Activated CD4-positive, alpha-beta memory T cell treated with anti-CD3 and anti-CD28 coated beads, Interleukin-2, amount 10 ng/mL, durations not matched to agents 7 days and 5 days (primary cell): ENCODE measurements around the gene ABTB2. TPM values are rescaled to one million over a fixed set of nuclear protein-coding genes. Genes with fewer than 3 reads are reported as not detected.
A peak's percentile ranks its signal among the peaks of the same experiment; 100 is the strongest.

Experiments
- CTCF ChIA-PET: fragments of 350-600 bp; sonication (Branson Sonifier 250); formaldehyde crosslinking; loops from one replicate; lab custom pipeline; 2021; ENCODE audit warnings: antibody characterized with exemption, inconsistent platforms; lab: Charles Lee
- POLR2A ChIA-PET: fragments of 350-600 bp; sonication (Branson Sonifier 250); formaldehyde crosslinking; loops from one replicate; lab custom pipeline; 2021; ENCODE audit warnings: antibody characterized with exemption; lab: Charles Lee
- DNase-seq: peaks from one replicate; pipeline ENCODE4 v3.0.0-alpha.2; 2020
- H3K27ac Mint-ChIP-seq: one replicate; pipeline ENCODE4 v1.8.0; 2021; ENCODE audit warnings: mild to moderate bottlenecking, mixed read lengths
- H3K27me3 Mint-ChIP-seq: one replicate; pipeline ENCODE4 v1.8.0; 2021; ENCODE audit warnings: mixed read lengths
- H3K36me3 Mint-ChIP-seq: one replicate; pipeline ENCODE4 v1.8.0; 2021; ENCODE audit warnings: low read depth, mixed read lengths
- H3K4me1 Mint-ChIP-seq: one replicate; pipeline ENCODE4 v1.8.0; 2021; ENCODE audit warnings: mixed read lengths
- H3K4me3 Mint-ChIP-seq: one replicate; pipeline ENCODE4 v1.8.0; 2021; ENCODE audit warnings: mild to moderate bottlenecking, mixed read lengths
- H3K9me3 Mint-ChIP-seq: one replicate; pipeline ENCODE4 v1.8.0; 2021; ENCODE audit warnings: mixed read lengths
- total RNA-seq, 2 experiments: library from RNA; stranded (reverse); gene quantifications; one replicate each; pipeline ENCODE4 v1.2.3, GENCODE V29; 2021

ABTB2 gene
- total RNA-seq, 2 experiments from 2014 or later: 2.3 to 2.7 TPM

GRCh38 chr11:34162493-34162820, 195.4 kb downstream of the ABTB2 start:
- no peak for DNase-seq
- H3K4me1 Mint-ChIP-seq: peaks cover 17% of the 10 kb centered on the region
- ChIA-PET CTCF (no interaction called here), POLR2A (interaction anchor here (1.5 kb wide), 1 partner anchor 195 kb away, joined by 4 read pairs; the partner anchor contains the start of gene ABTB2)
- no peaks in the 10 kb centered on the region for H3K27me3 Mint-ChIP-seq
- H3K27ac Mint-ChIP-seq: no peak overlapping the region
- no peak overlapping the region for H3K4me3 Mint-ChIP-seq
- H3K9me3 Mint-ChIP-seq: no peaks in the 10 kb centered on the region
- H3K36me3 Mint-ChIP-seq: no peaks in the 10 kb centered on the region

DNA sequence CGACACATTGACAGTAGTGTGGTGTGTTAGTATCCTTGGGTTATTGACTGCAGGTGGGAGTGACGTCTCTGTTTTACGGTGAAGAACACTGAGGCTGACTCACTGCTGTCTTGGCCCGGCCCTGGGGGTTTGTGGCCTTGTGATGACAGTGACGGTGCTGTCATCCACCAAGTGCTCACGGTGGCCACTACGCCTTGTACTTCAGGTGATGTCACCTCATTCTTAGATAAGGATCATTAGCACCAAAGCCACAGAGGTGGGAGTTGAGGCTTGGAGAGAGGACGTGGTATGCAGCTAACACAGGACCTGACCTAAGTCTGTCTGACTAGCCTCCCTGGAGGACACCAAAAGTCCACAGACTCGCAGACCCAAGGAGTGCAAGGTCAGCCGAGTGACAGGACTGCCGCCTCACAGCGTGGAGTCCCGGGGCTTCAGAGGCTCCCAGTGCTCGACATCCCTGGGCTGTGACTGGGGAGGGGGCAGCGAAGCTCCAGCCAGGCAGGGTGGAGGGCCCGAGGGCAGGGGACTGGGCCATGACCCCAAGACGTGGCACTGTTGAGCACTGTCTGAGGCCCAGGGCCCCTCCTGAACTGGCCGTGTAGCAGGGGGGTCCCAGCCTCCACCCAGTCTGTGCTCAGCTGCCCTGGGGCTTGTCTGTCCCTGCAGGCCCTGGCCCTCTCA, 195.9 kb downstream of the ABTB2 start:
- ChIA-PET CTCF (interaction anchor here (0.7 kb wide), 1 partner anchor 196 kb away, joined by 3 read pairs; the partner anchor contains the start of gene ABTB2), POLR2A (interaction anchor here (1.5 kb wide), 1 partner anchor 195 kb away, joined by 4 read pairs; the partner anchor contains the start of gene ABTB2)
- H3K27me3 Mint-ChIP-seq: no peaks in the 10 kb centered on the region
- H3K4me3 Mint-ChIP-seq: no peak overlapping the region
- peaks cover 17% of the 10 kb centered on the region for H3K4me1 Mint-ChIP-seq
- no peaks in the 10 kb centered on the region for H3K9me3 Mint-ChIP-seq
- H3K36me3 Mint-ChIP-seq: no peaks in the 10 kb centered on the region
- H3K27ac Mint-ChIP-seq: no peak overlapping the region
- DNase-seq: peak; percentile 68

- ChIA-PET POLR2A (interaction anchor here (0.8 to 1.5 kb wide), 2 partner anchors 9 to 196 kb away, joined by 3 to 4 read pairs; partner anchors contain the start of gene ABTB2), CTCF (interaction anchor here (0.7 to 1.0 kb wide), 2 partner anchors 13 to 196 kb away, joined by 3 read pairs; partner anchors contain the start of gene ABTB2)
- no peak overlapping the region for H3K4me3 Mint-ChIP-seq
- no peak overlapping the region for H3K27ac Mint-ChIP-seq
- H3K36me3 Mint-ChIP-seq: no peaks in the 10 kb centered on the region
- no peak for DNase-seq
- no peaks in the 10 kb centered on the region for H3K9me3 Mint-ChIP-seq
- H3K27me3 Mint-ChIP-seq: no peaks in the 10 kb centered on the region
- peaks cover 17% of the 10 kb centered on the region for H3K4me1 Mint-ChIP-seq
Measured at GRCh38 chr11:34161361-34161760, 196.4 kb downstream of the ABTB2 start.

DNA sequence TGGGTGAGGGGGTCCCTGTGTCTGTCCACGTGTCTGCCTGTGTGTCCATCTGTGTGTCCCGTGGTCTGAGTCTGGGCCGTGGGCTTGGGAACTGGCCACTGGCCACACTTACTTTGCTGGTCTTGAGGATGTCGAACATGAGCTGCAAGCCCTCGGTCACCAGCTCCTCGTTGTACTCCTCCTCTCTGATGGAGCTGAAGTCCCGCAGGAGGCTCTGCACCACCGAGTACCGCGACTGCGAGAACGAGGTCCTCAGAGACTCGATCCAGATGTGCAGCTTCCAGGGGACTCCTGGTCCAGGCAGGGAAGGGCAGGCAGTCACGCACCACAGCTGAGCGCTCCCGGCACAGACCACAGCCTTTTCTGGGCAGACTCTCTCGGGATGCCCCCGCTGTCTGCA, 197.0 kb downstream of the ABTB2 start:
- Mint-ChIP-seq H3K36me3 (no peaks in the 10 kb centered on the region), H3K4me3 (no peak overlapping the region), H3K9me3 (no peaks in the 10 kb centered on the region), H3K27ac (no peak overlapping the region), H3K27me3 (no peaks in the 10 kb centered on the region), H3K4me1 (peaks cover 17% of the 10 kb centered on the region)
- DNase-seq: no peak
- CTCF ChIA-PET: interaction anchor here (0.7 to 1.0 kb wide), 2 partner anchors 13 to 197 kb away, joined by 3 read pairs; partner anchors contain the start of gene ABTB2
- POLR2A ChIA-PET: interaction anchor here (0.8 kb wide), 1 partner anchor 10 kb away, joined by 3 read pairs; no protein-coding TSS in a partner anchor

- POLR2A ChIA-PET: no interaction called here
- Mint-ChIP-seq H3K4me1 (peaks cover 17% of the 10 kb centered on the region), H3K27ac (no peak overlapping the region), H3K36me3 (no peaks in the 10 kb centered on the region), H3K4me3 (no peak overlapping the region), H3K9me3 (no peaks in the 10 kb centered on the region), H3K27me3 (no peaks in the 10 kb centered on the region)
- DNase-seq: no peak
- CTCF ChIA-PET: interaction anchor here (1.0 kb wide), 1 partner anchor 14 kb away, joined by 3 read pairs; no protein-coding TSS in a partner anchor
Measured at GRCh38 chr11:34160049-34160721, 197.6 kb downstream of the ABTB2 start.

DNA sequence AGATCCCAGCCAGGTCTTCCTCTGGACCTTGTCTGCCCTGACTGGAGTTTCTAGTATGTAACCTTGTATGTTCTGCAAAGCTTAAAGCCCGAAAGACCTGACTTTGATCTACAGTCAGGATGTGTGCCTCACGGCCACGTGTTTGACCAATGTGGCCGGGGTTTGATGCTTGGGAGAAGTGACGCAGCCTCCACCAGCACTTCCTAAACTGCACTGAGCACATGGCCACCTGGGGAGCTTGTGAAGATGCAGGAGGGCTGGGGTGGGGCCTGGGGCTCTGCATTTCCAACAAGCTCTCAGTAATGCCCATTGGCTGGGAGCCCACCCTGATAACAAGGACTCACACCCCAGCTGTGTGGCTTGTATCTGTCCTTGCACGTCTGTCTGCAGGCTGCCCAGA, 199.1 kb downstream of the ABTB2 start:
- Mint-ChIP-seq H3K4me1 (peaks cover 18% of the 10 kb centered on the region), H3K27ac (no peak overlapping the region)

DNA sequence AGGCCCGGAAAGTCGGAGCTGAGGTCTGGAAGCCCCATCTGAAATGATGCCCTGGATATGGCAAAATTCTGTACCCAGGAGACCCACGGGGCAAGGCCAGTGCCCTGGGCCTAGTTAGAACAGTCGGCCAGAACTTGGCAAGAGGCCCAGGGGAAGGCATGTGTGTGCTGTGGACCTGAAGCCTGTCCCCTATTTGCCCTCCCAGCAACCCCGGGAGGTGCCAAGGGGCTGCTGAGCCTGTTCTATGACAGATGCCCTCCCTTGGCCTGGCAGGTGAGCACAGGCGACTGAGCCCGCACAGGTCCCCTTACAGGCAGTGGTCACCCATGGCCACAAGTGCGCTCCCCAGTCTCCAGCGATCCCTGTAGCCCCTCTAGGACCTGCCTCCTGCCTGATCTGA, 200.6 kb downstream of the ABTB2 start:
- H3K9me3 Mint-ChIP-seq: no peaks in the 10 kb centered on the region
- H3K27ac Mint-ChIP-seq: no peak overlapping the region
- peaks cover 20% of the 10 kb centered on the region for H3K4me1 Mint-ChIP-seq
- DNase-seq: no peak
- H3K4me3 Mint-ChIP-seq: no peak overlapping the region
- CTCF ChIA-PET: interaction anchor here (2.6 kb wide), 1 partner anchor 17 kb away, joined by 10 read pairs; no protein-coding TSS in a partner anchor
- no peaks in the 10 kb centered on the region for H3K27me3 Mint-ChIP-seq
- no peaks in the 10 kb centered on the region for H3K36me3 Mint-ChIP-seq
- POLR2A ChIA-PET: no interaction called here

More for the DNA sequence above, 199.1 kb downstream of the ABTB2 start:
- ChIA-PET CTCF (interaction anchor here (1.5 to 2.6 kb wide), 2 partner anchors 16 to 199 kb away, joined by 8 to 10 read pairs; partner anchors contain the start of gene ABTB2), POLR2A (interaction anchor here (0.7 kb wide), 1 partner anchor 17 kb away, joined by 4 read pairs; no protein-coding TSS in a partner anchor)
- H3K9me3 Mint-ChIP-seq: no peaks in the 10 kb centered on the region
- no peaks in the 10 kb centered on the region for H3K27me3 Mint-ChIP-seq
- peak; percentile 46 for DNase-seq
- H3K4me3 Mint-ChIP-seq: no peak overlapping the region
- H3K36me3 Mint-ChIP-seq: no peaks in the 10 kb centered on the region

- H3K4me3 Mint-ChIP-seq: no peak overlapping the region
- H3K27ac Mint-ChIP-seq: no peak overlapping the region
- CTCF ChIA-PET: interaction anchor here (1.2 kb wide), 1 partner anchor 18 kb away, joined by 4 read pairs; no protein-coding TSS in a partner anchor
- no peak for DNase-seq
- POLR2A ChIA-PET: interaction anchor here (1.4 kb wide), 1 partner anchor 50 kb away, joined by 4 read pairs; the partner anchor contains the start of gene NAT10
- H3K4me1 Mint-ChIP-seq: peaks cover 10% of the 10 kb centered on the region
- H3K27me3 Mint-ChIP-seq: no peaks in the 10 kb centered on the region
- no peaks in the 10 kb centered on the region for H3K36me3 Mint-ChIP-seq
- no peaks in the 10 kb centered on the region for H3K9me3 Mint-ChIP-seq
Measured at GRCh38 chr11:34155757-34156062, 202.1 kb downstream of the ABTB2 start.

- POLR2A ChIA-PET: interaction anchor here (1.4 kb wide), 1 partner anchor 49 kb away, joined by 4 read pairs; the partner anchor contains the start of gene NAT10
- Mint-ChIP-seq H3K27ac (no peak overlapping the region), H3K9me3 (no peaks in the 10 kb centered on the region), H3K36me3 (no peaks in the 10 kb centered on the region), H3K27me3 (no peaks in the 10 kb centered on the region), H3K4me3 (no peak overlapping the region), H3K4me1 (peaks cover 10% of the 10 kb centered on the region)
- no peak for DNase-seq
- CTCF ChIA-PET: interaction anchor here (1.2 kb wide), 1 partner anchor 19 kb away, joined by 4 read pairs; no protein-coding TSS in a partner anchor
Measured at GRCh38 chr11:34155057-34155756, 202.6 kb downstream of the ABTB2 start.

DNA sequence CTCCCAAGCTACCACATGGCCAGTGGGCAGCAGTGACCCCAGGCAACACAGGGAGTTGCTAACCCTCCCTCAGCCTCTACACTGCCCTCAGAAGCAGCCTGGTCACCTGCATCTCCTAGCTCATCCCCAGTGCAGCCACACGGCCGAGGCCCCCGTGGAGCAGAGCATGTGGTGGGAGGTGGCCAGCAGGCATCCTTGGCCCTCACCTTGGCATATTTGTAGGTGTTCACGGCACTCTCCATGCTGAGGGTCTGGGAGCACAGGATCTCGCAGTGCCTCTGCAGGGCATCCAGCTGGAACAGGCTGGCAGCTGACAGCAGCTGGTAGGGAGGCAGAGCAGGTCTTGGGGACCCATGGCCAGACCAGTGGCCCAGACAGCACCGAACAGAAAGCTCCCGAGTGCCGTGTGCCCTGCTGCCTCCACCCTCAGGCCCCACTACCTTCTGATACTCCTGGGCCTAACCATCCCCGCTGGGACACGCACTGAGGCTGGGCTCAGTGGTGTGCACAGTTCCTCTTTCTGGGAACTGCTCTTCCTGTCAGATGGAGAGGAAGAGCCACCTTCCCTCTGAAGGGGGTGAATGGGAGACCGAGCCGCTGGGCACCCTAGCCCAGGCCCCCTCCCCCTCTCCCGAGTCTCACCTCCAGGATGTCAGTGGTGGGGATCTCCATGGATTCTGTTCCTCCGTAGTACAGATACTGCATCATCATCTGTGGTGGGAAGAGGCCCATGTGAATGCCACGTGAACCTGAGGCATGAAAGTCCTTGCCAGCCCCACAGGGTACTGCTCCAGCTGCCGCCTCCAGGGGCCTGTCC, 203.5 kb downstream of the ABTB2 start:
- no peak overlapping the region for H3K27ac Mint-ChIP-seq

GRCh38 chr11:34151916-34152845, 205.6 kb downstream of the ABTB2 start:
- H3K4me1 Mint-ChIP-seq: peaks cover 3% of the 10 kb centered on the region
- CTCF ChIA-PET: no interaction called here
- no peak overlapping the region for H3K27ac Mint-ChIP-seq
- no peaks in the 10 kb centered on the region for H3K27me3 Mint-ChIP-seq
- no peak for DNase-seq
- no peaks in the 10 kb centered on the region for H3K9me3 Mint-ChIP-seq
- H3K4me3 Mint-ChIP-seq: no peak overlapping the region
- peaks cover 4% of the 10 kb centered on the region for H3K36me3 Mint-ChIP-seq
- POLR2A ChIA-PET: interaction anchor here (1.1 kb wide), 1 partner anchor 12 kb away, joined by 4 read pairs; no protein-coding TSS in a partner anchor

More for the DNA sequence above, 203.5 kb downstream of the ABTB2 start:
- Mint-ChIP-seq H3K27me3 (no peaks in the 10 kb centered on the region), H3K9me3 (no peaks in the 10 kb centered on the region), H3K4me1 (peaks cover 10% of the 10 kb centered on the region), H3K36me3 (no peaks in the 10 kb centered on the region), H3K4me3 (no peak overlapping the region)
- POLR2A ChIA-PET: interaction anchor here (1.4 kb wide), 1 partner anchor 49 kb away, joined by 4 read pairs; the partner anchor contains the start of gene NAT10
- CTCF ChIA-PET: interaction anchor here (1.0 to 1.1 kb wide), 2 partner anchors 20 to 203 kb away, joined by 3 to 4 read pairs; partner anchors contain the start of gene ABTB2
- DNase-seq: no peak
